SK-N-MC (cell line): ENCODE data around the gene ITGB3BP.

ENCODE experiments used
- DNase-seq: peaks from one replicate; pipeline ENCODE4 v3.0.0-alpha.2; 2011; ENCODE audit warnings: low read depth, low spot score
- H3K27ac ChIP-seq: fragments of 200-600 bp; sonication (generic); 2 replicates; pipeline ENCODE4 v1.5.1; 2016; ENCODE audit warnings: mixed run types
- H3K36me3 ChIP-seq: fragments of 200-600 bp; sonication (generic); 2 replicates; pipeline ENCODE4 v1.6.1; 2017; ENCODE audit warnings: antibody characterized with exemption, low read length, mixed read lengths; ENCODE audit not compliant: insufficient read depth
- H3K4me3 ChIP-seq: fragments of 200-600 bp; sonication (generic); 2 replicates; pipeline ENCODE4 v1.5.1; 2016
- H3K9ac ChIP-seq: fragments of 200-600 bp; sonication (generic); 2 replicates; pipeline ENCODE4 v1.8.0; 2017; ENCODE audit warnings: mixed run types, mixed read lengths; ENCODE audit not compliant: insufficient read length
- H3K9me3 ChIP-seq: fragments of 200-600 bp; sonication (generic); 2 replicates; pipeline ENCODE4 v1.6.1; 2017; ENCODE audit warnings: low read depth, mild to moderate bottlenecking, antibody characterized with exemption, low read length, moderate library complexity, mixed read lengths
- EZH2 ChIP-seq: fragments of 200-600 bp; sonication (generic); IDR thresholded peaks from one replicate; pipeline ENCODE4 v1.6.1; 2017; ENCODE audit warnings: antibody characterized with exemption
- FOXP2 ChIP-seq: optimal IDR thresholded peaks from 2 replicates; pipeline ENCODE3; 2011; ENCODE audit warnings: mild to moderate bottlenecking, moderate library complexity; ENCODE audit not compliant: insufficient read depth; ENCODE audit errors: extremely low read length, control extremely low read depth
- POLR2AphosphoS5 ChIP-seq: IDR thresholded peaks from 2 replicates; pipeline ENCODE4 v1.6.1; 2012; ENCODE audit warnings: mild to moderate bottlenecking, low read depth, low read length, borderline replicate concordance

Gene ITGB3BP

GRCh38 chr1:63405021-63405420, 118.0 kb downstream of the ITGB3BP start:
- DNase-seq, result no peak
- Histone ChIP-seq H3K36me3 (peaks cover 33% of the 10 kb centered on the region), H3K9ac (no peak overlapping the region), H3K27ac (no peak overlapping the region), H3K9me3 (no peaks in the 10 kb centered on the region), H3K4me3 (no peak overlapping the region)
- TF ChIP-seq POLR2AphosphoS5, result no peak
- no peak for TF ChIP-seq FOXP2
- TF ChIP-seq EZH2, result no peak

- no peak overlapping the region for H3K27ac ChIP-seq
- H3K9me3 ChIP-seq, result no peaks in the 10 kb centered on the region
- TF ChIP-seq EZH2 (no peak), POLR2AphosphoS5 (no peak)
- H3K4me3 ChIP-seq, result no peak overlapping the region
- peaks cover 45% of the 10 kb centered on the region for H3K36me3 ChIP-seq
- no peak overlapping the region for H3K9ac ChIP-seq
- DNase-seq, result no peak
Measured at GRCh38 chr1:63403386-63403785, 119.6 kb downstream of the ITGB3BP start.

GRCh38 chr1:63401945-63402344, 121.1 kb downstream of the ITGB3BP start:
- no peak for TF ChIP-seq POLR2AphosphoS5
- TF ChIP-seq FOXP2, result no peak
- TF ChIP-seq EZH2, result no peak
- Histone ChIP-seq H3K9ac (no peak overlapping the region), H3K4me3 (no peak overlapping the region), H3K9me3 (no peaks in the 10 kb centered on the region), H3K27ac (no peak overlapping the region), H3K36me3 (peaks cover 58% of the 10 kb centered on the region)
- no peak for DNase-seq
